MV-4-11 (cell line): ENCODE results near the gene VPS26C.

ENCODE experiments used
- DNase-seq: peaks from one replicate; lab custom pipeline; 2025; lab: John Stamatoyannopoulos, UW

The VPS26C gene

GRCh38 chr21:37202221-37203110 lies 64.7 kb downstream of the VPS26C start:
- DNase-seq = peak; percentile 26

DNA sequence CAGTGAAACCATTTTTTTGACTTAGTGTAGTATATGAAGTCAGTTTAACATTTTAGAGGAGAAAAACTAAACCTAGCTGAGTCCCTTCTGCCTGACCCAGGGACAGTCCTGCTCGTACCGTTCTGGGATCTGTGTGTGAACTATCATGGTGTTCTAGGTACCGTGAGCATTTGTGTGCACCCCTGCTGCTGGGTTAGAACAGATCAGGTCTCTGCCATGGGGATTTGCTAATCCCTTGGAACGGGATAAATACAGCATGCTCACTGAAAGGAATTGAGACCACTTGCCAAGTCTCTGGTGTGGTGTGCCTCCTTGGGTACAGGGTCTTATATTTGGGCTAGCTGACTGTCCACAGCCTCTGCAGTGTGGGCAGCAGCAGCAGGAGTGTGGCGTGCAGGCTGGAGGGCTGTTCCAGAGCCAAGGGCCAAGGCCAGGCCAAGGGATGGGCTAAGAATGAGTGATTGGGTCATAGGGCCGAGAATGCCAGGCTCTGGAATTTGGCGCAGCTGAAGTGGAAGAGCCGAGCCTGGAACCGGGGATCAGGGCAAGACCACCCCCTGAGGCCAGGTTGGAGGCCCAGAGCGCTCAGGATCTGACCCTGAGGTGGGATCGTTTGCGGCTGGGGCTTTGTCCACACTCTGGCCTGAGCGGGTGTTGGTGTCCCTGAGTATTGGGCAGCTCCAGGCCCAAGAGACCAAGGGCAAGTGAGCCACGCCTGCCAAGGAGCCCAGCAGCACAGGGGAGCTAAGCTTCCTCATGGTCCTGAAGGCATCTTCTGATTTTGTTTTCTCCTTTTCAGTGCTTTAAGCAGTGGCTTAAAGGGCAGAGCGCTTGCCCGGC lies 66.3 kb downstream of the VPS26C start:
- no peak for DNase-seq

- DNase-seq = no peak
Observed at GRCh38 chr21:37199057-37199924, 67.8 kb downstream of the VPS26C start.

DNA sequence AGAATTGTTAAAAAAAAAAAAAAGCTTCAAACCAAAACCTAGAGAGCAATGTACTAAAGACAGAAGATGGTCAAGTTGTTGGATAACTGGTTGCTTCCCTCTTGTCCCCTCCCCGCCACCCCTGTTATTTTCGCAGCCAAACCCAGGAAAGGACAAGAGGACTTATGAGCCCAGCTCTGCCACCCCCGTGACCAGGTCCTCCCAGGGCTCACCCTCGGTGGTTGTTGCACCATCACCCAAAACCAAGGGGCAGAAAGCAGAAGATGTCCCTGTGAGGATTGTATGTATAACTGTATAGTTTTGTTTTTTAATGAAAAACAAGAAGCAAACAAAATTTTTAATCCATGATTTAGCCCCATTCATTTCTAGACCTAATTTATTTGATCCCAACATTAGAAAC lies 69.4 kb downstream of the VPS26C start:
- peak; percentile 24 for DNase-seq

DNA sequence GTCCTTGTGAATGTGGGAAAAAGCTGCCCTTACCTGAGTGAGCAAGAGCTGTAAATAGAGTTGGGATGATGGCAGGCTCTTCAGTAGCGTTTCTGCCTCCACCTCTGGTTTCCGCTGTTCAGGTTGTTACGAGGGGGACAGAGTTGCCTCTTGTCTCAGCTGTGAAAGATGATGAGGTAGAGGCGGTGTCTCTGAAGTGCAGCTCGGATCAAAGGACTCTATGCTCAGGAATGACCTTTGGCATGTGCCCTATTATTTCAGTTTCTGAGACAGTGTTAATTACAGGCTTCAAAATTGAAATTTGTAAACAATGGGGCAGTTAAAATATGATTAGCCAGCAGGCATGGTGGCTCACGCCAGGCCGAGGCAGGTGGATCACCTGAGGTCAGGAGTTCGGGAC lies 70.3 kb downstream of the VPS26C start:
- DNase-seq = no peak

GRCh38 chr21:37195610-37196009 lies 71.5 kb downstream of the VPS26C start:
- no peak for DNase-seq

DNA sequence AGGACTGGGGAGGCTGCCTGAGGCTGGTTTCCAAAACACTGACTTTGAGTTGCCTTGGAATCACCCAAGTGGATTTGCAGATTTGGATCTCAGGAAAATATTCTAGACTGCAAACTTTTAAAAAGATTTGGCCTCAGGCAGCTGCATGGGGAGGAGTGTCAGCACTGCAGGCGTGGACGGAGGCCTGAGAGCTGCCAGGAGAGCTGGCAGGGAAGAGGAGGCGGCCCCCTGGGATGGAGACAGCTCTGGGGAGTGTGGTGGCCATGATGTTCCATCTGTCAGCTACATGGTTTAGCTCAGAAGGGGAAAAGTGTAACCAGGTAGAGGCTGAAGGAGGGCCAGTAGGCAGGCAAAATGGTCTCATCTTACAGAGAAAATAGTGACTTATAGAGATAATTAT lies 72.1 kb downstream of the VPS26C start:
- no peak for DNase-seq

GRCh38 chr21:37193676-37194075 lies 73.5 kb downstream of the VPS26C start:
- DNase-seq = no peak

- DNase-seq = no peak
Observed at GRCh38 chr21:37193006-37193405, 74.1 kb downstream of the VPS26C start.

GRCh38 chr21:37192019-37192418 lies 75.1 kb downstream of the VPS26C start:
- DNase-seq = no peak

DNA sequence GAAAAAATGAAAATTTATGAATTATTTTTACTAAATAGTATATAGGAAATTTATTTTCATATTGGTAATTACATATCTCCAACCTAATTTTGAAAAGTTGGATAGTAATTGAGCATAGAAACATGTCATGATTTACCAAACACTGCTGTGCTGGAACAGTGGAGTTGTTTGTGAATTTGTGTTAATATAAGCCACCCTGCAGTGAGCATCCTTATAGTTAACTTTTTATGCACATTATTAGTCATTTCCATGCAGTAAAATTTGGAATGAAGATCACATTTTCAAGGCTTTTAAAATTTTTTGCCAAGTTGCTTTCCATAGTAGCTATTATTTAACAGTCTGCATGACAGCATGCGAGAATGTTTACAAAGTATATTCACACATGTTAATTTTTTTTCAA lies 78.3 kb downstream of the VPS26C start:
- no peak for DNase-seq

DNA sequence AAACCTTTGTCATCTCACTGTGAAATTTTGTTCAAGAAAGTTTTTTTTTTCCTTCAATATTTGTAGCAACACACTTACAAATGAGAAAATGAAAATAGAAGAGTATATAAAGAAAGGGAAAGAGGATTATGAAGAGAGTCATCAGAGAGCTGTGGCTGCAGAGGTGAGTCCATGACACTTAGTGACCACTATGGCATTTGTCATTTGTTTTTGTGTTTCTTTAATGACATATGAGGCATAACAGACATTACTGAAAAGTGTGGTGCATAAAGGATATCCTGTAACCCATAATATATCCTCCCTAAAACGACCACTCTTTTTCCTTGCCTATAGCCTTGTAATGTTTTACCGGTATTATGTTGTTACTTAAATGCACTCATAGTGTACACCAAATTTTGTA lies 80.2 kb downstream of the VPS26C start:
- no peak for DNase-seq

GRCh38 chr21:37184784-37185593 lies 82.1 kb downstream of the VPS26C start:
- no peak for DNase-seq

DNA sequence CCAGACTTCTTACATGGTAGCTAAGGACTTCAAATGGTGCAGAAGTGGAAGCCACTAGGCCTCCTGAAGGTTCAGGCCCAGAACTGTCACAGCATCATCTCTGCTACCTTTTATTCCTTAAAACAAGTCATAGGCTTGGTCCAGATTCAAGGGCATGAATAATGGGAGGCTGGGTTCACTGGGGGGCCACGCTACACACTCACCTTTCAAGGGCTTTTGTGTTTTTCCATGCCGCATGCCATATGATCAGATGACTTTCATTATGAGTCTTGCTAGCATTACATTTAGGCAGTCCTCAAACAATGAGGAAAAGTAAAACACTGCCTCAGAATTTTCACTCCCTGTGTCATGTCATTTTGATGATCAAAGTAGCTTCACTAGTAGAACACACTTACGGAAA lies 83.4 kb downstream of the VPS26C start:
- no peak for DNase-seq

DNA sequence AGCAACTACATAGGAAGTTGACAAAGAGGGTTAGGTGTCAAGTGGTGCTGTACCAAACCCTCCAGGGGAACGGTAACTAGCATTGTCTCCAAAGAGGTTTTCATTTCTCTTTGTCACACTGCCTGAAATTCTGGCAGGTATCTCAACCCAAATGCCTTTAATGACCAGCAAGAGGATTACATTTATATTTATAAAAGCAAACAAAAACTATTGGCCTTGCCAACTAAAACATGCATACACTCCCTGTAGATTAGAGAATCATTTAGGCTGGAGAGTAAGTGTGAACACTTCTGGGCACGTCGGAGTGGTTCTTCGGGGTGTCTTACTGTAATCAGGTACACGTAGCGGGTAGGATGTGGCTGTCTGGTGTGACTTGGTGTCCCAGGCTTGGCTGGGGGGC lies 84.9 kb downstream of the VPS26C start:
- no peak for DNase-seq

- DNase-seq = no peak
Observed at GRCh38 chr21:37181059-37181458, 86.1 kb downstream of the VPS26C start.

DNA sequence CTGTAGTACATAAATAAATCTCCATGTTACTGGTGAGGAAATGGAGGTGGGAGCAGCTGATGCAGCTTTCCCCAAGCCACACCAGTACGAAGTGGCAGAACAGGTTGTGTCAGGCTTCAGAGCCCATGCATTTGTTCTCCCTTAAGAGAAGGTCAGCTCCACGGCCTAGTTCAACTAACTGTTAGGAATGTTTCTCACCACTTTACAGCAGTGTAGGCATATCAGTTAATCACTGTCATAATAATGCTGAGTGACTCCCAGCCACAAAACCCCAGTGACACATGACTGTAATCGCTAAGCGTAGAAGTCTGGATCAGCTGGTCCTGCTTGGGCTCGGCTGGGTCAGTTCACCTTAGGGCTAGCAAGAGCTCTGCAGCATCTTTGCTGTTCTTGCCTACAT lies 90.4 kb downstream of the VPS26C start:
- peak; percentile 11 for DNase-seq
